Stimulated activated CD8-positive, alpha-beta memory T cell treated with anti-CD3 and anti-CD28 coated beads, Interleukin-12 subunit alpha, Interleukin-12 subunit beta, amount 100 ng/mL, for 24 hours (primary cell): ENCODE measurements around the gene POTEF.
"Not testable (repeated sequence)": the region's sequence is repeated elsewhere in the genome, so short reads cannot be mapped to it uniquely, and the experiment has no call there.

Experiments
- DNase-seq: peaks from one replicate; pipeline ENCODE4 v3.0.0-alpha.2; 2020; ENCODE audit errors: extremely low read depth

The POTEF gene

GRCh38 chr2:130129120-130129829 is at the start of gene POTEF:
Gene POTEF, minus strand, starts transcription at chr2:130129222. Its CDS starts 8,707 bp downstream, at chr2:130120515.
- not testable (repeated sequence) for DNase-seq

- not testable (repeated sequence) for DNase-seq
Measured at GRCh38 chr2:130174866-130175265, 45.8 kb upstream of the POTEF start.

GRCh38 chr2:130169896-130170295 is 40.9 kb upstream of the POTEF start:
- no peak for DNase-seq

- DNase-seq, result not testable (repeated sequence)
Measured at GRCh38 chr2:130169163-130169562, 40.1 kb upstream of the POTEF start.

GRCh38 chr2:130166611-130167010 is 37.6 kb upstream of the POTEF start:
- DNase-seq, result not testable (repeated sequence)

- no peak for DNase-seq
Measured at GRCh38 chr2:130165293-130166016, 36.4 kb upstream of the POTEF start.

- no peak for DNase-seq
Measured at GRCh38 chr2:130162968-130163367, 33.9 kb upstream of the POTEF start.

- DNase-seq, result not testable (repeated sequence)
Measured at GRCh38 chr2:130162486-130162885, 33.5 kb upstream of the POTEF start.

- DNase-seq, result not testable (repeated sequence)
Measured at GRCh38 chr2:130160838-130161705, 32.0 kb upstream of the POTEF start.

- no peak for DNase-seq
Measured at GRCh38 chr2:130160131-130160530, 31.1 kb upstream of the POTEF start.

GRCh38 chr2:130159376-130159775 is 30.4 kb upstream of the POTEF start:
- not testable (repeated sequence) for DNase-seq

GRCh38 chr2:130158631-130159030 is 29.6 kb upstream of the POTEF start:
- DNase-seq, result no peak

GRCh38 chr2:130157825-130158514 is 28.9 kb upstream of the POTEF start:
- DNase-seq, result not testable (repeated sequence)

- not testable (repeated sequence) for DNase-seq
Measured at GRCh38 chr2:130157354-130157753, 28.3 kb upstream of the POTEF start.

GRCh38 chr2:130156624-130157004 is 27.6 kb upstream of the POTEF start:
- no peak for DNase-seq

GRCh38 chr2:130155956-130156623 is 27.1 kb upstream of the POTEF start:
- not testable (repeated sequence) for DNase-seq

GRCh38 chr2:130154773-130155765 is 26.0 kb upstream of the POTEF start:
- DNase-seq, result no peak

- DNase-seq, result not testable (repeated sequence)
Measured at GRCh38 chr2:130154423-130154770, 25.4 kb upstream of the POTEF start.

GRCh38 chr2:130153721-130154422 is 24.9 kb upstream of the POTEF start:
- not testable (repeated sequence) for DNase-seq
